ENCODE data around the gene FAM204A. TPM values are rescaled to one million over a fixed set of nuclear protein-coding genes. Genes with fewer than 3 reads are reported as not detected.
A peak's percentile ranks its signal among the peaks of the same experiment; 100 is the strongest.

FAM204A gene
- total RNA-seq, 1 donor = 53.6 TPM

GRCh38 chr10:118343115-118343514 is 991 bp upstream of the FAM204A start:
- peaks cover 22% of the 10 kb centered on the region for H3K4me1 ChIP-seq (ENCODE audit: insufficient read depth, low read length)
- H3K4me3 ChIP-seq (ENCODE audit: low read length) = no peak overlapping the region
- H3K9me3 ChIP-seq (ENCODE audit: low read depth, low read length) = no peaks in the 10 kb centered on the region
- peaks cover 6% of the 10 kb centered on the region for H3K27me3 ChIP-seq (ENCODE audit: insufficient read depth, low read length)

- peaks cover 22% of the 10 kb centered on the region for H3K4me1 ChIP-seq (ENCODE audit: insufficient read depth, low read length)
- peak overlapping the region; percentile 92 for H3K4me3 ChIP-seq (ENCODE audit: low read length)
Observed at GRCh38 chr10:118342638-118343020, 505 bp upstream of the FAM204A start.

GRCh38 chr10:118340486-118340885 is 1.6 kb downstream of the FAM204A start:
- Histone ChIP-seq H3K4me1 (ENCODE audit: insufficient read depth, low read length) (peaks cover 22% of the 10 kb centered on the region), H3K9me3 (ENCODE audit: low read depth, low read length) (no peaks in the 10 kb centered on the region), H3K4me3 (ENCODE audit: low read length) (no peak overlapping the region), H3K27me3 (ENCODE audit: insufficient read depth, low read length) (no peaks in the 10 kb centered on the region)

More at GRCh38 chr10:118342638-118343020, 505 bp upstream of the FAM204A start:
- H3K27me3 ChIP-seq (ENCODE audit: insufficient read depth, low read length) = peaks cover 5% of the 10 kb centered on the region
- no peaks in the 10 kb centered on the region for H3K9me3 ChIP-seq (ENCODE audit: low read depth, low read length)

- Histone ChIP-seq H3K27me3 (ENCODE audit: insufficient read depth, low read length) (no peaks in the 10 kb centered on the region), H3K9me3 (ENCODE audit: low read depth, low read length) (no peaks in the 10 kb centered on the region), H3K4me3 (ENCODE audit: low read length) (no peak overlapping the region), H3K4me1 (ENCODE audit: insufficient read depth, low read length) (peaks cover 22% of the 10 kb centered on the region)
Observed at GRCh38 chr10:118339111-118339510, 3.0 kb downstream of the FAM204A start.

GRCh38 chr10:118337356-118337755 is 4.8 kb downstream of the FAM204A start:
- Histone ChIP-seq H3K9me3 (ENCODE audit: low read depth, low read length) (no peaks in the 10 kb centered on the region), H3K4me1 (ENCODE audit: insufficient read depth, low read length) (peaks cover 17% of the 10 kb centered on the region), H3K4me3 (ENCODE audit: low read length) (no peak overlapping the region), H3K27me3 (ENCODE audit: insufficient read depth, low read length) (no peaks in the 10 kb centered on the region)

GRCh38 chr10:118333871-118334270 is 8.3 kb downstream of the FAM204A start:
- H3K4me1 ChIP-seq (ENCODE audit: insufficient read depth, low read length) = no peaks in the 10 kb centered on the region
- H3K27me3 ChIP-seq (ENCODE audit: insufficient read depth, low read length) = no peaks in the 10 kb centered on the region
- no peaks in the 10 kb centered on the region for H3K9me3 ChIP-seq (ENCODE audit: low read depth, low read length)
- H3K4me3 ChIP-seq (ENCODE audit: low read length) = no peak overlapping the region

- no peaks in the 10 kb centered on the region for H3K4me1 ChIP-seq (ENCODE audit: insufficient read depth, low read length)
- H3K27me3 ChIP-seq (ENCODE audit: insufficient read depth, low read length) = no peaks in the 10 kb centered on the region
- no peak overlapping the region for H3K4me3 ChIP-seq (ENCODE audit: low read length)
- H3K9me3 ChIP-seq (ENCODE audit: low read depth, low read length) = no peaks in the 10 kb centered on the region
Observed at GRCh38 chr10:118332948-118333710, 9.0 kb downstream of the FAM204A start.

- Histone ChIP-seq H3K9me3 (ENCODE audit: low read depth, low read length) (no peaks in the 10 kb centered on the region), H3K4me1 (ENCODE audit: insufficient read depth, low read length) (no peaks in the 10 kb centered on the region), H3K4me3 (ENCODE audit: low read length) (no peak overlapping the region), H3K27me3 (ENCODE audit: insufficient read depth, low read length) (no peaks in the 10 kb centered on the region)
Observed at GRCh38 chr10:118332236-118332635, 9.9 kb downstream of the FAM204A start.

- Histone ChIP-seq H3K4me3 (ENCODE audit: low read length) (no peak overlapping the region), H3K9me3 (ENCODE audit: low read depth, low read length) (no peaks in the 10 kb centered on the region), H3K4me1 (ENCODE audit: insufficient read depth, low read length) (no peaks in the 10 kb centered on the region), H3K27me3 (ENCODE audit: insufficient read depth, low read length) (no peaks in the 10 kb centered on the region)
Observed at GRCh38 chr10:118330295-118331076, 11.6 kb downstream of the FAM204A start.

GRCh38 chr10:118324140-118324539 is 18.0 kb downstream of the FAM204A start:
- H3K27me3 ChIP-seq (ENCODE audit: insufficient read depth, low read length) = no peaks in the 10 kb centered on the region
- no peak overlapping the region for H3K4me3 ChIP-seq (ENCODE audit: low read length)
- H3K9me3 ChIP-seq (ENCODE audit: low read depth, low read length) = no peaks in the 10 kb centered on the region
- no peaks in the 10 kb centered on the region for H3K4me1 ChIP-seq (ENCODE audit: insufficient read depth, low read length)

- Histone ChIP-seq H3K27me3 (ENCODE audit: insufficient read depth, low read length) (no peaks in the 10 kb centered on the region), H3K4me1 (ENCODE audit: insufficient read depth, low read length) (no peaks in the 10 kb centered on the region), H3K9me3 (ENCODE audit: low read depth, low read length) (no peaks in the 10 kb centered on the region), H3K4me3 (ENCODE audit: low read length) (no peak overlapping the region)
Observed at GRCh38 chr10:118321724-118322575, 20.2 kb downstream of the FAM204A start.

- H3K4me3 ChIP-seq (ENCODE audit: low read length) = no peak overlapping the region
- H3K9me3 ChIP-seq (ENCODE audit: low read depth, low read length) = no peaks in the 10 kb centered on the region
- no peaks in the 10 kb centered on the region for H3K4me1 ChIP-seq (ENCODE audit: insufficient read depth, low read length)
- no peaks in the 10 kb centered on the region for H3K27me3 ChIP-seq (ENCODE audit: insufficient read depth, low read length)
Observed at GRCh38 chr10:118315629-118316028, 26.5 kb downstream of the FAM204A start.

GRCh38 chr10:118314882-118315281 is 27.2 kb downstream of the FAM204A start:
- Histone ChIP-seq H3K4me1 (ENCODE audit: insufficient read depth, low read length) (no peaks in the 10 kb centered on the region), H3K27me3 (ENCODE audit: insufficient read depth, low read length) (no peaks in the 10 kb centered on the region), H3K4me3 (ENCODE audit: low read length) (no peak overlapping the region), H3K9me3 (ENCODE audit: low read depth, low read length) (no peaks in the 10 kb centered on the region)

GRCh38 chr10:118311505-118311904 is 30.6 kb downstream of the FAM204A start:
- Histone ChIP-seq H3K9me3 (ENCODE audit: low read depth, low read length) (no peaks in the 10 kb centered on the region), H3K27me3 (ENCODE audit: insufficient read depth, low read length) (no peaks in the 10 kb centered on the region), H3K4me3 (ENCODE audit: low read length) (no peak overlapping the region), H3K4me1 (ENCODE audit: insufficient read depth, low read length) (no peaks in the 10 kb centered on the region)

GRCh38 chr10:118310822-118311221 is 31.3 kb downstream of the FAM204A start:
- Histone ChIP-seq H3K4me1 (ENCODE audit: insufficient read depth, low read length) (no peaks in the 10 kb centered on the region), H3K4me3 (ENCODE audit: low read length) (no peak overlapping the region), H3K27me3 (ENCODE audit: insufficient read depth, low read length) (no peaks in the 10 kb centered on the region)

More at GRCh38 chr10:118310822-118311221, 31.3 kb downstream of the FAM204A start:
- no peaks in the 10 kb centered on the region for H3K9me3 ChIP-seq (ENCODE audit: low read depth, low read length)

Measured in mononuclear cell (primary cell).